Mesenchymal stem cell (in vitro differentiated cells and primary cell): Measurements from ENCODE around the gene SLC31A1.
A peak's percentile ranks its signal among the peaks of the same experiment; 100 is the strongest.

ENCODE experiments used
- DNase-seq: peaks from one replicate; pipeline ENCODE4 v3.0.0-alpha.2; 2013
- H2AFZ ChIP-seq: one replicate; pipeline ENCODE4 v1.6.1; 2013; ENCODE audit warnings: low read depth, mild to moderate bottlenecking, control low read depth, inconsistent platforms, low read length, moderate library complexity
- H2AK5ac ChIP-seq: 2 replicates; pipeline ENCODE4 v1.6.1; 2013; ENCODE audit warnings: low read length, moderate library complexity, mild to moderate bottlenecking, inconsistent platforms; ENCODE audit not compliant: severe bottlenecking
- H2BK120ac ChIP-seq: one replicate; pipeline ENCODE4 v1.6.1; 2013; ENCODE audit warnings: low read depth, mild to moderate bottlenecking, inconsistent platforms, low read length, moderate library complexity
- H2BK12ac ChIP-seq, 2 experiments: one replicate each; pipeline ENCODE4 v1.6.1; 2013; ENCODE audit warnings: inconsistent platforms in 2 of 2, low read length in 2 of 2, mild to moderate bottlenecking in 2 of 2, moderate library complexity in 2 of 2, control low read depth in 1 of 2
- H2BK15ac ChIP-seq: one replicate; pipeline ENCODE4 v1.6.1; 2013; ENCODE audit warnings: mild to moderate bottlenecking, low read depth, inconsistent platforms; ENCODE audit not compliant: poor library complexity, severe bottlenecking
- H2BK5ac ChIP-seq: 2 replicates; pipeline ENCODE4 v1.6.1; 2013; ENCODE audit warnings: low read depth, mild to moderate bottlenecking, low read length, control low read depth, inconsistent platforms; ENCODE audit not compliant: poor library complexity, severe bottlenecking
- H3K14ac ChIP-seq, 2 experiments: one replicate each; pipeline ENCODE4 v1.6.1; 2013; ENCODE audit warnings: inconsistent platforms in 2 of 2, low read length in 2 of 2, control low read depth in 1 of 2, mild to moderate bottlenecking in 1 of 2, moderate library complexity in 1 of 2
- H3K18ac ChIP-seq, 2 experiments: one replicate each; pipeline ENCODE4 v1.6.1; 2013; ENCODE audit warnings: inconsistent platforms in 2 of 2, low read length in 2 of 2, control low read depth in 1 of 2, low read depth in 1 of 2, mild to moderate bottlenecking in 1 of 2
- H3K23ac ChIP-seq, 2 experiments: one replicate each; pipeline ENCODE4 v1.6.1; 2013; ENCODE audit warnings: inconsistent platforms in 2 of 2, low read length in 2 of 2, mild to moderate bottlenecking in 2 of 2, moderate library complexity in 2 of 2, control low read depth in 1 of 2
- H3K27ac ChIP-seq: 2 replicates; pipeline ENCODE4 v1.5.1; 2013; ENCODE audit warnings: mild to moderate bottlenecking, moderate library complexity, low read length, control low read depth, inconsistent platforms; ENCODE audit not compliant: poor library complexity, severe bottlenecking
- H3K27me3 ChIP-seq, 2 experiments: 2 replicates each; pipeline versions ENCODE4 v1.6.1 to v1.7.0; 2013; ENCODE audit warnings: low read length in 2 of 2, mild to moderate bottlenecking in 2 of 2, moderate library complexity in 2 of 2, control low read depth in 1 of 2, inconsistent platforms in 1 of 2; ENCODE audit not compliant: control insufficient read depth in 1 of 2, insufficient read depth in 1 of 2
- H3K36me3 ChIP-seq, 2 experiments: 2 replicates each; pipeline versions ENCODE4 v1.6.1 to v1.7.0; 2013; ENCODE audit warnings: low read length in 2 of 2, control low read depth in 1 of 2, inconsistent platforms in 1 of 2, low read depth in 1 of 2, mild to moderate bottlenecking in 1 of 2; ENCODE audit not compliant: insufficient read depth in 2 of 2, control insufficient read depth in 1 of 2
- H3K4ac ChIP-seq, 2 experiments: one replicate each; pipeline ENCODE4 v1.6.1; 2013; ENCODE audit warnings: inconsistent platforms in 2 of 2, low read length in 2 of 2, mild to moderate bottlenecking in 2 of 2, moderate library complexity in 2 of 2, control low read depth in 1 of 2, low read depth in 1 of 2
- H3K4me1 ChIP-seq: 2 replicates; pipeline ENCODE4 v1.6.1; 2013; ENCODE audit warnings: low read depth, low read length, control low read depth; ENCODE audit not compliant: control insufficient read depth, insufficient read depth
- H3K4me2 ChIP-seq: 2 replicates; pipeline ENCODE4 v1.6.1; 2013; ENCODE audit warnings: low read length, mild to moderate bottlenecking, inconsistent platforms; ENCODE audit not compliant: poor library complexity, severe bottlenecking
- H3K4me3 ChIP-seq, 2 experiments: 2 replicates each; pipeline versions ENCODE4 v1.5.1 to v1.7.0; 2013; ENCODE audit warnings: low read length in 2 of 2, mild to moderate bottlenecking in 2 of 2, control low read depth in 1 of 2, low read depth in 1 of 2; ENCODE audit not compliant: insufficient read depth in 1 of 2
- H3K79me1 ChIP-seq: replicated peaks from 2 replicates; pipeline ENCODE4 v1.6.1; 2013; ENCODE audit warnings: mild to moderate bottlenecking, control low read depth, low read length, inconsistent platforms; ENCODE audit not compliant: poor library complexity, severe bottlenecking
- H3K9ac ChIP-seq: 2 replicates; pipeline ENCODE4 v1.7.0; 2013; ENCODE audit warnings: mild to moderate bottlenecking, low read length, moderate library complexity
- H3K9me3 ChIP-seq: 2 replicates; pipeline ENCODE4 v1.7.0; 2013; ENCODE audit warnings: mild to moderate bottlenecking, low read length; ENCODE audit not compliant: control insufficient read depth
- H4K8ac ChIP-seq: one replicate; pipeline ENCODE4 v1.6.1; 2013; ENCODE audit warnings: inconsistent platforms, mild to moderate bottlenecking, low read length, moderate library complexity
- H4K91ac ChIP-seq: one replicate; pipeline ENCODE4 v1.6.1; 2013; ENCODE audit warnings: mild to moderate bottlenecking, low read length, inconsistent platforms
- WGBS: methylation state at CpG from one replicate; pipeline ENCODE4 v1.1.7; 2013; ENCODE audit warnings: mixed read lengths; 5-methylcytosine and 5-hydroxymethylcytosine counted together

SLC31A1 gene

DNA sequence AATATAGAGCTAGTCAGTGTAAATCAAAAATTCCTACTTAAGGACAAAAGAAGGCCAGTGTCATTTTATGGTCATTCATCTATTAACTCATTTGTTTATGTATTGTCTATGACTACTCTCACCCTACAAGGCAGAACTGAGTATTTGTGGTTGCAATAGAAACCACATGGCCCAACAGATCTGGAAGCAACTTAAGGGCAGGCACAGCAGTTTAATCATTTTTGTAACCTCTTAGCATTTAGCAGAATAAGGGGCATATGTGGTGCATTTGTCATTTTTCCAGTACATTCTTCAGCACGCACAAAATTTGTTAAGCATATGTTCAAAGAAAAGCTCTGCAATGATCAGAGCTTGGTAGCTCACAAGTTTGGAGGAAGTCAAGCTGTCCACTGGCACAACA, 1.4 kb upstream of the SLC31A1 start:
- Histone ChIP-seq H3K36me3 (peaks cover 0 to 9% of the 10 kb centered on the region in 2 experiments), H3K4me3 (peak overlapping the region in 1 of 2 experiments; percentile 94), H2BK5ac (no peak overlapping the region), H3K4ac (no peak overlapping the region), H2BK120ac (no peak overlapping the region), H2BK15ac (no peak overlapping the region), H3K23ac (no peak overlapping the region), H3K4me2 (peak overlapping the region; percentile 57), H3K27me3 (no peaks in the 10 kb centered on the region), H4K8ac (no peak overlapping the region), H2AFZ (no peak overlapping the region), H3K27ac (no peak overlapping the region), H3K18ac (no peak overlapping the region), H3K9ac (peak overlapping the region; percentile 96), H3K79me1 (peaks cover 14% of the 10 kb centered on the region), H3K9me3 (no peaks in the 10 kb centered on the region), H3K4me1 (no peaks in the 10 kb centered on the region), H2AK5ac (no peak overlapping the region), H4K91ac (no peak overlapping the region), H2BK12ac (no peak overlapping the region), H3K14ac (no peak overlapping the region)
- WGBS: 17% methylated on average over 1 of the region's 1 CpG
- peak; percentile 91 for DNase-seq

GRCh38 chr9:113220467-113221002, 809 bp upstream of the SLC31A1 start:
- peak overlapping the region; percentile 57 for H3K4me2 ChIP-seq
- peak overlapping the region; percentile 80 for H2BK120ac ChIP-seq
- H2BK5ac ChIP-seq: no peak overlapping the region
- peaks cover 0 to 12% of the 10 kb centered on the region in 2 experiments for H3K36me3 ChIP-seq
- no peaks in the 10 kb centered on the region for H3K27me3 ChIP-seq
- H3K9ac ChIP-seq: peak overlapping the region; percentile 96
- H3K23ac ChIP-seq: no peak overlapping the region
- H3K79me1 ChIP-seq: peaks cover 15% of the 10 kb centered on the region
- peak overlapping the region; percentile 35 to 99 for H3K4ac ChIP-seq
- H2AFZ ChIP-seq: peak overlapping the region; percentile 1
- H2BK12ac ChIP-seq: peak overlapping the region in 1 of 2 experiments; percentile 59
- H4K91ac ChIP-seq: peak overlapping the region; percentile 91
- peak; percentile 33 for DNase-seq
- no peak overlapping the region for H2BK15ac ChIP-seq
- H2AK5ac ChIP-seq: no peak overlapping the region
- H3K14ac ChIP-seq: peak overlapping the region in 1 of 2 experiments; percentile 21
- peak overlapping the region; percentile 58 to 98 for H3K18ac ChIP-seq
- no peaks in the 10 kb centered on the region for H3K4me1 ChIP-seq
- H3K4me3 ChIP-seq: peak overlapping the region; percentile 73 to 94
- H4K8ac ChIP-seq: peak overlapping the region; percentile 76
- H3K9me3 ChIP-seq: no peaks in the 10 kb centered on the region
- WGBS: 7% methylated on average over 9 of the region's 11 CpGs
- peak overlapping the region; percentile 50 for H3K27ac ChIP-seq

DNA sequence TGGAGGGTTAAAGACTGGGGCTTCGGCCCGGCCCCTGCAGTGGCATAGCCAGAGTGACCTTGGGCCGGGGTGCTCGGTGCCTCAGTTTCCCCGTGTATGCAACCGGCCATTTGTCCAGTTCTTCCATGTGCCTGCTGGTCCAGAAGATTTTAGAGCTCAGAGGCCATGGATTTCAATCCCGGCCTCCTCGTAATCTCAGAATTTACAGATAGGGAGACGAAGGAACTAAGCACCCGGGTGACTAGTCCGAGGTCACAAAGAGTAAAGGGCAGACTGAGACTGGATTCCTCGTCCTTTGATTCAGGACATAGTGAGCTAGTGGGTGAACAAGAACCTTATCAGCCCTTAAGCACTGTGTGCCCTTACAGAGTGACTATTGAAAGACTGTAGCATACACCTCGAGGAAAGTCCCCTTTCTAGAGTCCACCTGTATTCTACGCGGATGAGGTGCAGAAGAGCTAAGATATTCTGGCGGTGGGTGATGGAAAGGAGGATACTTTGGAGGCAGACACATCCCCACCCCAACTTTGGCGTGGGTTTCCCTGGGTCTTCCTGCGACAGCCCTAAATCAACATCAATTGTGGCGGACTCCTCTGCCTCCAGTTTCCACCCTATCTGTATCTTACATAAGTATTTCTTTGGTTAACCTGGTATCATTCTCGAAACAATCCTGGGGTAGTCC, 597 bp downstream of the SLC31A1 start:
- Histone ChIP-seq H3K4ac (peak overlapping the region; percentile 24 to 73), H3K36me3 (peaks cover 0 to 14% of the 10 kb centered on the region in 2 experiments), H3K4me2 (peak overlapping the region; percentile 60), H3K4me3 (peak overlapping the region; percentile 86 to 94), H2AK5ac (no peak overlapping the region), H3K9ac (peak overlapping the region; percentile 95), H3K14ac (no peak overlapping the region), H3K23ac (no peak overlapping the region), H3K4me1 (no peaks in the 10 kb centered on the region), H2BK5ac (no peak overlapping the region), H2BK15ac (no peak overlapping the region), H2BK120ac (no peak overlapping the region), H3K79me1 (peaks cover 21% of the 10 kb centered on the region), H3K27me3 (no peaks in the 10 kb centered on the region), H4K91ac (no peak overlapping the region), H4K8ac (no peak overlapping the region), H3K9me3 (no peaks in the 10 kb centered on the region), H2BK12ac (peak overlapping the region in 1 of 2 experiments; percentile 92), H3K27ac (peak overlapping the region; percentile 63), H2AFZ (no peak overlapping the region), H3K18ac (peak overlapping the region; percentile 76 to 96)
- 6% methylated on average over 13 of the region's 20 CpGs for WGBS
- DNase-seq: peak; percentile 15

- no peak overlapping the region for H3K18ac ChIP-seq
- H2AFZ ChIP-seq: no peak overlapping the region
- H2BK15ac ChIP-seq: no peak overlapping the region
- 57% methylated on average over 5 of the region's 5 CpGs for WGBS
- H3K27ac ChIP-seq: no peak overlapping the region
- H2BK5ac ChIP-seq: no peak overlapping the region
- H4K91ac ChIP-seq: no peak overlapping the region
- no peak overlapping the region for H4K8ac ChIP-seq
- no peaks in the 10 kb centered on the region for H3K4me1 ChIP-seq
- no peak overlapping the region for H2AK5ac ChIP-seq
- H3K9me3 ChIP-seq: no peaks in the 10 kb centered on the region
- H3K79me1 ChIP-seq: peaks cover 20% of the 10 kb centered on the region
- no peaks in the 10 kb centered on the region for H3K27me3 ChIP-seq
- H3K23ac ChIP-seq: no peak overlapping the region
- H3K4me3 ChIP-seq: peak overlapping the region in 1 of 2 experiments; percentile 94
- no peak overlapping the region for H3K14ac ChIP-seq
- no peak overlapping the region for H3K4ac ChIP-seq
- peak overlapping the region; percentile 95 for H3K9ac ChIP-seq
- no peak overlapping the region for H2BK12ac ChIP-seq
- H3K36me3 ChIP-seq: peaks cover 0 to 15% of the 10 kb centered on the region in 2 experiments
- peak; percentile 50 for DNase-seq
- H3K4me2 ChIP-seq: peak overlapping the region; percentile 60
- H2BK120ac ChIP-seq: no peak overlapping the region
These were observed 1.1 kb downstream of the SLC31A1 start for GRCh38 chr9:113222482-113222841.
